Mesendoderm (in vitro differentiated cells): ENCODE results near the gene TATDN3.

ENCODE experiments used
- DNase-seq: peaks from one replicate; pipeline ENCODE4 v3.0.0; 2013
- H2AK5ac ChIP-seq: 2 replicates; pipeline ENCODE4 v1.6.1; 2013; ENCODE audit warnings: low read length, inconsistent platforms
- H2BK120ac ChIP-seq: 2 replicates; pipeline ENCODE4 v1.6.1; 2013; ENCODE audit warnings: low read depth, mild to moderate bottlenecking, low read length, moderate library complexity, mixed read lengths
- H2BK15ac ChIP-seq: replicated peaks from 2 replicates; pipeline ENCODE4 v1.6.1; 2013; ENCODE audit warnings: low read depth, mild to moderate bottlenecking, moderate library complexity
- H2BK5ac ChIP-seq: 2 replicates; pipeline ENCODE4 v1.6.1; 2013; ENCODE audit warnings: low read length, inconsistent platforms
- H3K18ac ChIP-seq: 2 replicates; pipeline ENCODE4 v1.6.1; 2013; ENCODE audit warnings: mild to moderate bottlenecking, low read length, mixed read lengths
- H3K23ac ChIP-seq: one replicate; pipeline ENCODE4 v1.6.1; 2013; ENCODE audit warnings: low read length
- H3K27ac ChIP-seq: 2 replicates; pipeline ENCODE4 v1.5.1; 2013; ENCODE audit warnings: low read depth, mild to moderate bottlenecking, inconsistent platforms, low read length, moderate library complexity
- H3K27me3 ChIP-seq: 2 replicates; pipeline ENCODE4 v1.6.1; 2013; ENCODE audit warnings: low read length, control low read depth, mild to moderate bottlenecking, inconsistent platforms; ENCODE audit not compliant: insufficient read depth, poor library complexity
- H3K36me3 ChIP-seq: 2 replicates; pipeline ENCODE4 v1.6.1; 2013; ENCODE audit warnings: low read length, inconsistent platforms; ENCODE audit not compliant: control insufficient read depth, insufficient read depth
- H3K4ac ChIP-seq: one replicate; pipeline ENCODE4 v1.6.1; 2013; ENCODE audit warnings: low read depth, mild to moderate bottlenecking, low read length, moderate library complexity
- H3K4me1 ChIP-seq: 2 replicates; pipeline ENCODE4 v1.6.1; 2013; ENCODE audit warnings: low read depth, low read length, inconsistent platforms; ENCODE audit not compliant: control insufficient read depth
- H3K4me2 ChIP-seq: 2 replicates; pipeline ENCODE4 v1.6.1; 2013; ENCODE audit warnings: low read length
- H3K4me3 ChIP-seq: 2 replicates; pipeline ENCODE4 v1.5.1; 2013; ENCODE audit warnings: mild to moderate bottlenecking, low read length
- H3K56ac ChIP-seq: one replicate; pipeline ENCODE4 v1.6.1; 2013; ENCODE audit warnings: low read length
- H3K79me1 ChIP-seq: 2 replicates; pipeline ENCODE4 v1.6.1; 2013; ENCODE audit warnings: low read length, inconsistent platforms
- H3K79me2 ChIP-seq: 2 replicates; pipeline ENCODE4 v1.6.1; 2013; ENCODE audit warnings: mild to moderate bottlenecking, low read length; ENCODE audit not compliant: control insufficient read depth, insufficient read depth
- H3K9ac ChIP-seq: 2 replicates; pipeline ENCODE4 v1.6.1; 2013; ENCODE audit warnings: low read length, inconsistent platforms
- H4K5ac ChIP-seq: one replicate; pipeline ENCODE4 v1.6.1; 2013; ENCODE audit warnings: low read length
- H4K8ac ChIP-seq: one replicate; pipeline ENCODE4 v1.6.1; 2013; ENCODE audit warnings: low read depth, mild to moderate bottlenecking, control low read depth, low read length, moderate library complexity
- WGBS: extraction: QIAGEN DNeasy Blood & Tissue Kit; methylation state at CpG from one replicate; pipeline ENCODE4 v1.1.7; 2013; ENCODE audit warnings: low lambda C conversion rate, missing lambda C conversion rate; ENCODE audit not compliant: insufficient coverage; ENCODE audit errors: extremely low coverage; 5-methylcytosine and 5-hydroxymethylcytosine counted together

Gene TATDN3

DNA sequence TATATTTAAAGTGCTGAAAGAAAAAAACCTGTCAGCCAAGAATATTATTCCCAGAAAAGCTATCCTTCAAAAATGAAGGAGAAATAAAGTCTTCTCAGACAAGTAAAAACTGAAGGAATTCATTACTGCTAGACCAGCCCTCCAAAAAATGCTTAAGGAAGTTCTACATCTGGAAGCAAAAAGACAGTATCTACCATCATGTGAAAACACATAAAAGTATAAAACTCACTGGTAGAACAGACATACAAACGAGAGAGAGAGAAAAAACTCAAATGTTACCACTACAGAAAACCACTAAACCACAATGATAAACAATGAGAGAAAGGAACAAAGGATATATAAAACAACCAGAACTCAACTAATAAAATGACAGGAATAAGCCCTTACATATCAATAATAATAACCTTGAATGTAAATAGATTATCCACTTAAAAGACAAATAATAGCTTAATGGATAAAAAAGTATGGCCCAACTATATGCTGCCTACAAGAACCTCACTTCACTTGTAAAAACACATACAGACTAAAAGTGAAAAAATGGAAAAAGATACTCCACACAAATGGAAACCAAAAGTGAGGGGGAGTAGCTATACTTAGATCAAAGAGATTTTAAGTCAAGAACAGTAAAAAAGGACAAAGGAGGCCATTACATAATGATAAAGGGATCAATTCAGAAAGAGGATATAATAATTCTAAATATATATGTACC, 22.1 kb upstream of the TATDN3 start:
- Histone ChIP-seq H3K56ac (no peak overlapping the region), H2AK5ac (no peak overlapping the region), H3K23ac (no peak overlapping the region), H3K27ac (no peak overlapping the region), H3K79me2 (no peaks in the 10 kb centered on the region), H3K4me2 (no peak overlapping the region), H2BK120ac (no peak overlapping the region), H3K36me3 (no peaks in the 10 kb centered on the region), H4K5ac (no peak overlapping the region), H3K79me1 (peaks cover under 1% of the 10 kb centered on the region), H3K27me3 (no peaks in the 10 kb centered on the region), H3K4ac (no peak overlapping the region), H2BK5ac (no peak overlapping the region), H3K4me3 (no peak overlapping the region), H2BK15ac (no peak overlapping the region), H3K4me1 (no peaks in the 10 kb centered on the region), H4K8ac (no peak overlapping the region), H3K18ac (no peak overlapping the region), H3K9ac (no peak overlapping the region)
- no CpG with 5 or more reads among the region's 1 CpG for WGBS
- no peak for DNase-seq

DNA sequence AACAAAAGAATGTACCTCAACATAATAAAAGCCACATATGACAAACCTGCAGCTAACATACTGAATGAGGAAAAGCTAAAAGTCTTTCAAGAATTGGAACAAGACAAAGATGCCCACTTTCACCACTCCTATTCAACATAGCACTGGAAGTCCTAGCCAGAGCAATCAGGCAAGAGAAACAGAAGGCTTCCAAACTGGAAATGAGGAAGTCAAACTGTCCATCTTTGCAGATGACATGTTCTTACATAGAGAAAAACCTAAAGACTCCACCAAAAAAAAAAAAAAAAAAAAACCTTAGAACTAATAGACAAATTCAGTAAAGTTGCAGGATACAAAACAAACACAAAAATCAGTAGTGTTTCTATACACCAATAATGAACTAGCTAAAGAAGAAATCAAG, 20.4 kb upstream of the TATDN3 start:
- no peak overlapping the region for H3K27ac ChIP-seq
- no peak overlapping the region for H3K4me3 ChIP-seq
- H4K8ac ChIP-seq, result no peak overlapping the region
- no peak overlapping the region for H2BK120ac ChIP-seq
- H3K56ac ChIP-seq, result no peak overlapping the region
- H3K36me3 ChIP-seq, result no peaks in the 10 kb centered on the region
- no peaks in the 10 kb centered on the region for H3K4me1 ChIP-seq
- no peak overlapping the region for H4K5ac ChIP-seq
- H3K79me2 ChIP-seq, result no peaks in the 10 kb centered on the region
- H2AK5ac ChIP-seq, result no peak overlapping the region
- H3K18ac ChIP-seq, result no peak overlapping the region
- no peak overlapping the region for H3K9ac ChIP-seq
- no peak overlapping the region for H3K23ac ChIP-seq
- H3K79me1 ChIP-seq, result peaks cover 2% of the 10 kb centered on the region
- H3K4me2 ChIP-seq, result no peak overlapping the region
- H2BK15ac ChIP-seq, result no peak overlapping the region
- no peak overlapping the region for H2BK5ac ChIP-seq
- DNase-seq, result no peak
- no peaks in the 10 kb centered on the region for H3K27me3 ChIP-seq
- H3K4ac ChIP-seq, result no peak overlapping the region

DNA sequence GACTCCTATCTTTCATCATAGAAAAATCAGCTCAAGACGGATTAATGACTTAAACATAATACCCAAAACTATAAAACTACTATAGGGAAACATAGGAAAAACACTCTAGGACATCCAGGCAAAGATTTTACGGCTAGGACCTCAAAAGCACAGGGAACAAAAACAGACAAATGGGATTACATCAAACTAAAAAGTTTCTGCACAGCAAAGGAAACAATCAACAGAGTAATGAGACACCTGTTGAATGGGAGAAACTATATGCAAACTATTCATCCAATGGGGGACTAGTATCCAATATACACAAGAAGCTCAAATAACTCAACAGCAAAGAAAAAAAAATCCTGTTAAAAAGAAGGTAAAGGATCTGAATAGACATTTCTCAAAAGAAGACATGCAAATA, 18.7 kb upstream of the TATDN3 start:
- no peak overlapping the region for H3K27ac ChIP-seq
- no peak overlapping the region for H4K5ac ChIP-seq
- H2BK5ac ChIP-seq, result no peak overlapping the region
- no peak overlapping the region for H3K9ac ChIP-seq
- H4K8ac ChIP-seq, result no peak overlapping the region
- H2BK120ac ChIP-seq, result no peak overlapping the region
- no peaks in the 10 kb centered on the region for H3K36me3 ChIP-seq
- H3K79me2 ChIP-seq, result no peaks in the 10 kb centered on the region
- no peak for DNase-seq
- no peak overlapping the region for H3K18ac ChIP-seq
- no CpG with 5 or more reads among the region's 2 CpGs for WGBS
- H3K4ac ChIP-seq, result no peak overlapping the region
- no peak overlapping the region for H3K4me2 ChIP-seq
- no peak overlapping the region for H2BK15ac ChIP-seq
- H3K4me1 ChIP-seq, result no peaks in the 10 kb centered on the region
- H3K4me3 ChIP-seq, result no peak overlapping the region
- H2AK5ac ChIP-seq, result no peak overlapping the region
- no peak overlapping the region for H3K23ac ChIP-seq
- peaks cover 2% of the 10 kb centered on the region for H3K79me1 ChIP-seq
- H3K27me3 ChIP-seq, result no peaks in the 10 kb centered on the region
- H3K56ac ChIP-seq, result no peak overlapping the region

DNA sequence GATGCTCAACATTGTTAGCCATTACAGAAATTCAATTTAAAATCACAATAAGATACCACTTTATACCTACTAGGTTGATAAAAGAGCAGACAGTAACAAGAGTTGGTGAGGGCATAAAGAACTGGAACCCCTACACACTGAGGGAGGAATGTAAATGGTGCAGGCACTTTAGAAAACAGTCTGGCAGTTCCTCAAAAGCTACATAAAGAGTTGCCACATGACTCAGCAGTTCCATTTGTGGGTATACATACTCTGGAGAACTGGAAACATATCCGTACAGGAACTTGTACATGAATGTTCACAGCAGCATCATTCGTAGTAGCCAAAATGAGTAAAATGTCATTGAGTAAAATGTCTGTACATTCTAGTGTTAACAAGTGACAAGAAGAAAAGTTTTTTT, 17.1 kb upstream of the TATDN3 start:
- Histone ChIP-seq H3K27me3 (no peaks in the 10 kb centered on the region), H3K18ac (no peak overlapping the region), H3K27ac (no peak overlapping the region), H3K79me1 (peaks cover 2% of the 10 kb centered on the region), H2BK5ac (no peak overlapping the region), H3K23ac (no peak overlapping the region), H3K4me1 (no peaks in the 10 kb centered on the region), H3K4me3 (no peak overlapping the region), H2AK5ac (no peak overlapping the region), H2BK15ac (no peak overlapping the region), H3K79me2 (no peaks in the 10 kb centered on the region), H3K4ac (no peak overlapping the region), H4K8ac (no peak overlapping the region), H3K36me3 (no peaks in the 10 kb centered on the region), H3K4me2 (no peak overlapping the region), H4K5ac (no peak overlapping the region), H3K56ac (no peak overlapping the region), H3K9ac (no peak overlapping the region), H2BK120ac (no peak overlapping the region)
- no CpG with 5 or more reads among the region's 2 CpGs for WGBS
- no peak for DNase-seq

DNA sequence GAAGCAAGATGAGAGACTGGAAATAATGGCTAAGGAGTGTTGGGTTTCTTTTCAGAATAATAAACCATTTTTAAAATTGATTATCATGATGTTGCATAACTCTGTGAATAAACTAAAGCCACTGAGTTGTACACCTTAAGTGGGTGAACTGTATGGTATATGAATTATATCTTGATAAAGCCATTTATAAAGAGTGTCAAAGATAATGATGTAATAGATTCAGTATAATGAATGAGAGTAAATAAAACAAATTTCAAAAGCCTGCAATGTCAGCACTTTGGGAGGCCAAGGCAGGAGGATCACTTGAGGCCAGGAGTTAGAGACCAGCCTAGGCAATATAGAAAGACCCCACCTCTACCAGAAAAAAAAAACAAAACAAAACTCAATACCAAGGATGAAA, 16.5 kb upstream of the TATDN3 start:
- Histone ChIP-seq H3K4me3 (no peak overlapping the region), H3K27me3 (no peaks in the 10 kb centered on the region), H2BK120ac (no peak overlapping the region), H3K36me3 (no peaks in the 10 kb centered on the region), H3K9ac (no peak overlapping the region), H3K79me2 (no peaks in the 10 kb centered on the region), H2BK5ac (no peak overlapping the region), H3K79me1 (peaks cover 2% of the 10 kb centered on the region), H3K56ac (no peak overlapping the region), H3K18ac (no peak overlapping the region), H3K4ac (no peak overlapping the region), H2BK15ac (no peak overlapping the region), H3K27ac (no peak overlapping the region), H3K23ac (no peak overlapping the region), H4K8ac (no peak overlapping the region), H3K4me2 (no peak overlapping the region), H3K4me1 (no peaks in the 10 kb centered on the region), H2AK5ac (no peak overlapping the region), H4K5ac (no peak overlapping the region)
- DNase-seq, result no peak

DNA sequence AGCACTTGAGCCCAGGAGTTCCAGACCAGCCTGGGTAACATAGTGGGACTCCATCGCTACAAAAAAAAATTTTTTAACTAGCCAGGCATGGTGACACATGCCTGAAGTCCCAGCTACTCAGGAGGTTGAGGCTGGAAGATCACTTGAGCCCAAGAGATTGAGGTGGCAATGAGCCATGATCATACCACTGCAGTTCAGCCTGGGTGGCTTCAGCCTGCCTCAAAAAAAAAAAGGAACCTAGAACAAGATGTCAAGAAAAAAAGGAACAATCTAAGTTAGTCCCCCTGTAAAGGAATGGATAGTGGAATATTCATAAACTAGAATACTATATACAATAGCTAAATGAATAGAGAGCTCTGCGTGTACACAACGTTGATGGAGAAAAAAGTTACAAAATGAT, 14.5 kb upstream of the TATDN3 start:
- H3K27me3 ChIP-seq, result no peaks in the 10 kb centered on the region
- H2BK120ac ChIP-seq, result no peak overlapping the region
- no peak overlapping the region for H2BK15ac ChIP-seq
- no peak overlapping the region for H2AK5ac ChIP-seq
- peaks cover 2% of the 10 kb centered on the region for H3K79me1 ChIP-seq
- H4K5ac ChIP-seq, result no peak overlapping the region
- H3K4me2 ChIP-seq, result no peak overlapping the region
- WGBS, result no CpG with 5 or more reads among the region's 3 CpGs
- no peak overlapping the region for H3K4ac ChIP-seq
- no peaks in the 10 kb centered on the region for H3K4me1 ChIP-seq
- H3K18ac ChIP-seq, result no peak overlapping the region
- H3K9ac ChIP-seq, result no peak overlapping the region
- no peak overlapping the region for H3K4me3 ChIP-seq
- no peaks in the 10 kb centered on the region for H3K79me2 ChIP-seq
- H2BK5ac ChIP-seq, result no peak overlapping the region
- no peak overlapping the region for H3K27ac ChIP-seq
- H3K56ac ChIP-seq, result no peak overlapping the region
- no peak overlapping the region for H4K8ac ChIP-seq
- no peaks in the 10 kb centered on the region for H3K36me3 ChIP-seq
- no peak overlapping the region for H3K23ac ChIP-seq
- DNase-seq, result no peak
